ENCODE measurements around the gene RTN3. TPM values are rescaled to one million over a fixed set of nuclear protein-coding genes. Genes with fewer than 3 reads are reported as not detected.
"Not testable (repeated sequence)": the region's sequence is repeated elsewhere in the genome, so short reads cannot be mapped to it uniquely, and the experiment has no call there.

Gene RTN3
- total RNA-seq, 1 experiment from 2014 or later, result 64.1 TPM

- DNase-seq (ENCODE audit: low read depth), result peak; percentile 19
These were observed 1.0 kb downstream of the RTN3 start for GRCh38 chr11:63682066-63683021.

- DNase-seq (ENCODE audit: low read depth), result peak; percentile 9
These were observed 2.1 kb downstream of the RTN3 start for GRCh38 chr11:63683133-63683991.

GRCh38 chr11:63685158-63685721, 3.9 kb downstream of the RTN3 start:
- not testable (repeated sequence) for DNase-seq (ENCODE audit: low read depth)

- DNase-seq (ENCODE audit: low read depth), result no peak
These were observed 5.6 kb downstream of the RTN3 start for GRCh38 chr11:63686926-63687325.

GRCh38 chr11:63687845-63688244, 6.5 kb downstream of the RTN3 start:
- DNase-seq (ENCODE audit: low read depth), result no peak

GRCh38 chr11:63694596-63694995, 13.3 kb downstream of the RTN3 start:
- DNase-seq (ENCODE audit: low read depth), result no peak

- no peak for DNase-seq (ENCODE audit: low read depth)
These were observed 17.9 kb downstream of the RTN3 start for GRCh38 chr11:63698976-63699733.

- no peak for DNase-seq (ENCODE audit: low read depth)
These were observed 18.6 kb downstream of the RTN3 start for GRCh38 chr11:63699896-63700295.

- DNase-seq (ENCODE audit: low read depth), result no peak
These were observed 24.2 kb downstream of the RTN3 start for GRCh38 chr11:63705526-63705925.

GRCh38 chr11:63708764-63709163, 27.5 kb downstream of the RTN3 start:
- DNase-seq (ENCODE audit: low read depth), result no peak

GRCh38 chr11:63709336-63709884, 28.1 kb downstream of the RTN3 start:
- DNase-seq (ENCODE audit: low read depth), result no peak

GRCh38 chr11:63710476-63711217, 29.3 kb downstream of the RTN3 start:
- DNase-seq (ENCODE audit: low read depth), result peak; percentile 28

- DNase-seq (ENCODE audit: low read depth), result no peak
These were observed 30.5 kb downstream of the RTN3 start for GRCh38 chr11:63711838-63712237.

GRCh38 chr11:63713766-63714165, 32.5 kb downstream of the RTN3 start:
- DNase-seq (ENCODE audit: low read depth), result no peak

GRCh38 chr11:63716046-63716445, 34.7 kb downstream of the RTN3 start:
- no peak for DNase-seq (ENCODE audit: low read depth)

GRCh38 chr11:63719001-63719400, 37.7 kb downstream of the RTN3 start:
- DNase-seq (ENCODE audit: low read depth), result no peak

GRCh38 chr11:63719987-63720386, 38.7 kb downstream of the RTN3 start:
- DNase-seq (ENCODE audit: low read depth), result peak; percentile 12

GRCh38 chr11:63720611-63721010, 39.3 kb downstream of the RTN3 start:
- no peak for DNase-seq (ENCODE audit: low read depth)

- DNase-seq (ENCODE audit: low read depth), result no peak
These were observed 48.0 kb downstream of the RTN3 start for GRCh38 chr11:63729326-63729725.

GRCh38 chr11:63736864-63737263, 55.6 kb downstream of the RTN3 start:
- no peak for DNase-seq (ENCODE audit: low read depth)

Measured in LHCN-M2 (cell line).